ENCODE data around the gene TANGO6.

Gene TANGO6

DNA sequence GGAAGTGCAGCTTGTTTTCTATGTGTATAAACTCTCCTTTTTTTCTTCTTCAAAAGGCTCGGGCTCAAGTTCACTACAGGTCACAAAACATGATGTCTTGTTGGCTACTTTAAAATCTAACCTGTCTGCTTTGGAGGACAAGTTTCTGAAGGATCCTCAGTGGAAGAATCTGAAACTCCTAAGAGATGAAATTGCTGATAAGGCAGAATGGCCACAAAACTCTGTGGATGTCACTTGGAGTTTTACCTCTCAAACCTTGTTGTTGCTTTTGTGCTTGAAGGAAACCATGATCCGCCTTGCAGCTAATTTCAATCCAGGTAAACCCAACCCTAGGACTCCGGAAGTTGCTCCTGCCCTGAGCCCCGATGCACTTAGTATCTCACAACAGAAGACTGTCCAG lies 16.5 kb downstream of the TANGO6 start:
- Histone ChIP-seq H3K9me3 (ENCODE audit: severe bottlenecking) (no peaks in the 10 kb centered on the region), H3K4me1 (ENCODE audit: insufficient read depth, poor library complexity, severe bottlenecking) (no peaks in the 10 kb centered on the region), H3K36me3 (ENCODE audit: low read depth) (peaks cover 17% of the 10 kb centered on the region), H3K27me3 (ENCODE audit: insufficient read depth, poor library complexity, severe bottlenecking) (no peaks in the 10 kb centered on the region), H3K4me3 (ENCODE audit: severe bottlenecking) (no peak overlapping the region), H3K27ac (ENCODE audit: poor library complexity, severe bottlenecking) (no peak overlapping the region)
- no peak for ATAC-seq (ENCODE audit: low read depth)
- DNase-seq (ENCODE audit: low spot score) = no peak
- TF ChIP-seq CTCF (IDR thresholded peaks at IDR 0.05; ENCODE audit: poor library complexity, severe bottlenecking) = no peak

GRCh38 chr16:68860978-68861892 lies 17.9 kb downstream of the TANGO6 start:
- no peaks in the 10 kb centered on the region for H3K4me1 ChIP-seq (ENCODE audit: insufficient read depth, poor library complexity, severe bottlenecking)
- DNase-seq (ENCODE audit: low spot score) = no peak
- no peak for TF ChIP-seq CTCF (IDR thresholded peaks at IDR 0.05; ENCODE audit: poor library complexity, severe bottlenecking)
- no peak overlapping the region for H3K27ac ChIP-seq (ENCODE audit: poor library complexity, severe bottlenecking)
- H3K36me3 ChIP-seq (ENCODE audit: low read depth) = peaks cover 17% of the 10 kb centered on the region
- no peak overlapping the region for H3K4me3 ChIP-seq (ENCODE audit: severe bottlenecking)
- ATAC-seq (ENCODE audit: low read depth) = no peak
- no peaks in the 10 kb centered on the region for H3K9me3 ChIP-seq (ENCODE audit: severe bottlenecking)
- H3K27me3 ChIP-seq (ENCODE audit: insufficient read depth, poor library complexity, severe bottlenecking) = no peaks in the 10 kb centered on the region

GRCh38 chr16:68866933-68867332 lies 23.6 kb downstream of the TANGO6 start:
- TF ChIP-seq CTCF (IDR thresholded peaks at IDR 0.05; ENCODE audit: poor library complexity, severe bottlenecking) = no peak
- DNase-seq (ENCODE audit: low spot score) (no peak), ATAC-seq (ENCODE audit: low read depth) (no peak)
- no peaks in the 10 kb centered on the region for H3K27me3 ChIP-seq (ENCODE audit: insufficient read depth, poor library complexity, severe bottlenecking)
- no peaks in the 10 kb centered on the region for H3K4me1 ChIP-seq (ENCODE audit: insufficient read depth, poor library complexity, severe bottlenecking)
- H3K4me3 ChIP-seq (ENCODE audit: severe bottlenecking) = no peak overlapping the region
- H3K9me3 ChIP-seq (ENCODE audit: severe bottlenecking) = no peaks in the 10 kb centered on the region
- peaks cover 29% of the 10 kb centered on the region for H3K36me3 ChIP-seq (ENCODE audit: low read depth)
- H3K27ac ChIP-seq (ENCODE audit: poor library complexity, severe bottlenecking) = no peak overlapping the region

GRCh38 chr16:68869492-68870088 lies 26.3 kb downstream of the TANGO6 start:
- ATAC-seq (ENCODE audit: low read depth) (no peak), DNase-seq (ENCODE audit: low spot score) (no peak)
- no peaks in the 10 kb centered on the region for H3K9me3 ChIP-seq (ENCODE audit: severe bottlenecking)
- no peaks in the 10 kb centered on the region for H3K27me3 ChIP-seq (ENCODE audit: insufficient read depth, poor library complexity, severe bottlenecking)
- TF ChIP-seq CTCF (IDR thresholded peaks at IDR 0.05; ENCODE audit: poor library complexity, severe bottlenecking) = no peak
- H3K36me3 ChIP-seq (ENCODE audit: low read depth) = peaks cover 19% of the 10 kb centered on the region
- no peak overlapping the region for H3K27ac ChIP-seq (ENCODE audit: poor library complexity, severe bottlenecking)
- H3K4me1 ChIP-seq (ENCODE audit: insufficient read depth, poor library complexity, severe bottlenecking) = no peaks in the 10 kb centered on the region
- no peak overlapping the region for H3K4me3 ChIP-seq (ENCODE audit: severe bottlenecking)
